Skeletal muscle cell (primary cell): Measurements from ENCODE around the gene SLC11A2.
A peak's percentile ranks its signal among the peaks of the same experiment; 100 is the strongest.

Experiments used
- DNase-seq: peaks from one replicate; pipeline ENCODE4 v3.0.0-alpha.2; 2010; ENCODE audit warnings: low read depth
- H3K4me3 ChIP-seq: 2 replicates; pipeline ENCODE4 v1.5.1; 2011; ENCODE audit warnings: low read depth, mild to moderate bottlenecking, control low read depth, low read length, moderate library complexity

SLC11A2 gene

DNA sequence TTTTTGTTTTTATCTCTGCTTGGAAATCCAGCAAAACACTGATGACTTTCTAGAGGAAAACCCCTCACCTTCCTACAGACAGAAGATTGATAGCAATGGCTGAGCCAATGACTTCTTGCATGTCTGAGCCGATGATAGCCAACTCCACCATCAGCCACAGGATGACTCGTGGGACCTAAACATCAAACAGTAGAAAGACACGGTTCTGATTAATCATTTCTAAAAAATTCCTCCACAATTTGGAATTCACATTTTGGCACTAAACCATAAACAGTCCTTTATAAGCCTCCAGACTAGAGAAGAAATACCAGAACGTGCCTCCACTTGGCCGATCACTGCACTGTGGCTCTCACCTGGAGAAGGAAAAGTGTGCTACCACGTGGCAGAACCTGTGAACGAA lies 25.9 kb downstream of the SLC11A2 start:
- no peak for DNase-seq

DNA sequence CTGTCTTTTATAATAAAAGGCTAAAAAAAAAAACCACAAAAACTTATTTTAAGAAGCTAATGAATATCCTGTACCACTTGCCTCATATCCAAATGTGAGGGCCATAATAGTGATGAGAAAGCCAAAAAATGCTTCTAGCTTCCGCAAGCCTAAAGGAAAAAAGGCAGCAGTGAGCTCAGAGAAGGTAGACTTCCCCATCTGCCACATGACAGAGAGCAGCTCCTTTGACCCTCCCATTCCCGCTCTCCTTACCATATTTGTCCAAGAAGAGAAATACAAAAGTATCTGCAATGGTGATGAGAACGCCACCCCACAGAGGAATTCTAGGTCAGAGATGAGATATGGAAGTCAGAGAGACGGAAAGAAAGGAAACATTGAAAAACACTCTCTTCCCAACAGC lies 27.1 kb downstream of the SLC11A2 start:
- no peak for DNase-seq
- no peak overlapping the region for H3K4me3 ChIP-seq

More for the DNA sequence above, 25.9 kb downstream of the SLC11A2 start:
- no peak overlapping the region for H3K4me3 ChIP-seq

DNA sequence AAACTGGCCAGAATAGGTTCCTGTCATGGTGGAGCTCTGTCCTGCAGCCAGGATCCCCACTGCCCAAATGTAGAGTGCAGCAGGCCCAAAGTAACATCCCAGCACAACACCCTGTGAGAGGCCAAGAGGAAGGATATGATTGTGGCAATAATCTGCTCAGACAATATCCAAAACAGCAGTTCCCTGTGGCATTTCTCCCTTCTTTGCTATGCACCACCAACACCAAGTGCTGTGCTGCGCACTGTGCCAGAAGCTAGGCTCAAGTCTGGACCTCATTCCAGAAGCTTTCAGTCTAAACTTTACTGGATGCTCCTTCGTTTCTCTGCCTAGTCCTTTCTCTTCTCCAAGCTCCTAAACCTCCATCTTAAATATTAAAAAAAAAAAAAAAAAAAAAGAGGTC lies 33.4 kb downstream of the SLC11A2 start:
- H3K4me3 ChIP-seq, result no peak overlapping the region
- no peak for DNase-seq

GRCh38 chr12:50991291-50991690 lies 34.9 kb downstream of the SLC11A2 start:
- H3K4me3 ChIP-seq, result no peak overlapping the region
- DNase-seq, result no peak

- no peak overlapping the region for H3K4me3 ChIP-seq
- DNase-seq, result no peak
Observed at GRCh38 chr12:50990791-50991190, 35.4 kb downstream of the SLC11A2 start.

- DNase-seq, result no peak
- H3K4me3 ChIP-seq, result no peak overlapping the region
Observed at GRCh38 chr12:50990147-50990727, 35.9 kb downstream of the SLC11A2 start.

DNA sequence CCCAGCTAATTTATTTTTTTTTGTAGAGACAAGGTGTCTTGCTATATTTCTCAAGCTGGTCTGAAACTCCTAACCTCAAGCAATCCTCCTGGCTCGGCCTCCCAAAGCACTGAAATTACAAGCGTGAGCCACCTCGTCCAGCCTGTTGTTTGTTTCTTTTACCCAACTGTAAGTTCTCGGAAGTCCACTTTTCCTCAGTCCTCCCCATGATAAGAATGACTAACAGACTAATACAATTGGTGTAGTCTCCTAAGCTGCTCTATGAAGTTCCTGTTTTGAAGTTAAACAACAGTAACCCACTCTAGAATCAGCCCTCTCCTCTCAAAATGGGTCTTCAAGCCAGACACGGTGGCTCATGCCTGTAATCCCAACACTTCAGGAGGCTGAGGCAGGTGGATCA lies 37.3 kb downstream of the SLC11A2 start:
- no peak for DNase-seq
- no peak overlapping the region for H3K4me3 ChIP-seq

DNA sequence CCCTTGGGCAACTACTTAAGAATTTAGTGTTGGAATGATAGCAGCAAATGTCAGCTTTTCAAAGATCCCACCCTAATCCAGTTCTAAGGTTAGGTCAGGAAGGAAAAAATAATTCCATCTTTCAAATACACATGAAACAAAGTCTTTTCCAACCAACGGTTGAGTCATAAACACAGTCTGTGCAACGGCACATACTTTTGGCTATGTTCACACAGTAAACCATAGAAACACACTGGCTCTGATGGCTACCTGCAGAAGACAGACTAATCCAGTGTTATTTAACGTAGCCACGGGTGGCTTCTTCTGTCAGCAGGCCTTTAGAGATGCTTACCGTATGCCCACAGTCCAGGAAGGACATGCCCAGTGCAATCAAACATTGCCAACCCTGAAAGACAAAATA lies 38.1 kb downstream of the SLC11A2 start:
- DNase-seq, result no peak
- no peak overlapping the region for H3K4me3 ChIP-seq

DNA sequence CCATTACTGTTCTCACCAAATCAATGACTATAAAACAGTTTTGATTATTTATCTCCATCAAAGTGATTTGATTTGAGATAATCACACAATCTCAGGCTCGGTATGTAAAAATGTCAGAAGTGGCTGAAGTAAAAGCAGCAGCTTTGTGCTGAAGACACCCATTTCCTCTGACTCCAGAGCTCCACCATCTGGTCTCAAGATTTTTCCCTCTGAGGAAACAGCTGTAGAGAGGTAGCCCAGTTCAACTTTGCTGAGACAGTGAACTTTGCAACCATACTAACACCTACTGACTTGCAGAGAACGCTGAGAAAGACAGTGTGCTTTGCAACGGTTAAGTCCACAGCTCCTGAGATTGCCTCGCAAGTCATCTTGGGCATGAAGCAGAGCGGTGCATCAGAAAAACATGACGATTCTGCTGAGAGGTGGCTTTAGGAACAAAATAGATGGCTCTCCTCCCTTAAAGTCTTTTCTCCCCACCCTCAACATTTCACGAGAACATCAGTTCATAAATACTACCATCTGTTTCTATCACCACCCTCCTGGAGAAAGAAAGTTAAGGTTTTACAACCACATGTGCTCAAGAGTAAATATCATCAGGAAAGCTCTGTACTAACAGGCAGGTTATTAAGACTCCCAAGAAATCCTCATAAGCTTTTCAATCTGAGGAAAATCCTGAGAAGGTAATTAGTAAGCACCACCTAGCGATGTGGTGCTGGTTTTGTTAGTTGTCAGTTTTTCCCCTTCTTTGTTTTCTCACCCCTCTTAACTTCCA lies 39.0 kb downstream of the SLC11A2 start:
- H3K4me3 ChIP-seq, result no peak overlapping the region
- DNase-seq, result peak; percentile 23

DNA sequence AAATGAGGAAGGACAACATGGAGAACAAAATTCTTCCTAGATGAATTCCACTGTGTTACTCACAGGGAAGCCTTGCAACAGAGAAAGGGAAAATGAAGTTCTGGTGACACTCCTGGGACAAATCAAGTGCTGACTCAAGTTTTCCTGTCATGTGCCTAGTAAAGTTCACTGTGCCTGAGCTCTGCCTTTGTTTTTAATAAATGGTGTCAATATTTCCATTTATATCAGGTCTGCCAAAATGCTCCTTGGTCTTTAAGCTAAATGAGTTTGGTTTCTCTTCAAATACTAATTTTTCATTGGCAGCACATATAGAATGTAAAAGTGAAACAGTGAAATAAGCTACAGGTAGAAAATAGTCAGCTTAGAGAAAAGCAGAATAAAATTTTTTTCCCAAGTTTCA lies 40.9 kb downstream of the SLC11A2 start:
- DNase-seq, result peak; percentile 57
- no peak overlapping the region for H3K4me3 ChIP-seq

- no peak for DNase-seq
- H3K4me3 ChIP-seq, result no peak overlapping the region
Observed at GRCh38 chr12:50984586-50985298, 41.4 kb downstream of the SLC11A2 start.

DNA sequence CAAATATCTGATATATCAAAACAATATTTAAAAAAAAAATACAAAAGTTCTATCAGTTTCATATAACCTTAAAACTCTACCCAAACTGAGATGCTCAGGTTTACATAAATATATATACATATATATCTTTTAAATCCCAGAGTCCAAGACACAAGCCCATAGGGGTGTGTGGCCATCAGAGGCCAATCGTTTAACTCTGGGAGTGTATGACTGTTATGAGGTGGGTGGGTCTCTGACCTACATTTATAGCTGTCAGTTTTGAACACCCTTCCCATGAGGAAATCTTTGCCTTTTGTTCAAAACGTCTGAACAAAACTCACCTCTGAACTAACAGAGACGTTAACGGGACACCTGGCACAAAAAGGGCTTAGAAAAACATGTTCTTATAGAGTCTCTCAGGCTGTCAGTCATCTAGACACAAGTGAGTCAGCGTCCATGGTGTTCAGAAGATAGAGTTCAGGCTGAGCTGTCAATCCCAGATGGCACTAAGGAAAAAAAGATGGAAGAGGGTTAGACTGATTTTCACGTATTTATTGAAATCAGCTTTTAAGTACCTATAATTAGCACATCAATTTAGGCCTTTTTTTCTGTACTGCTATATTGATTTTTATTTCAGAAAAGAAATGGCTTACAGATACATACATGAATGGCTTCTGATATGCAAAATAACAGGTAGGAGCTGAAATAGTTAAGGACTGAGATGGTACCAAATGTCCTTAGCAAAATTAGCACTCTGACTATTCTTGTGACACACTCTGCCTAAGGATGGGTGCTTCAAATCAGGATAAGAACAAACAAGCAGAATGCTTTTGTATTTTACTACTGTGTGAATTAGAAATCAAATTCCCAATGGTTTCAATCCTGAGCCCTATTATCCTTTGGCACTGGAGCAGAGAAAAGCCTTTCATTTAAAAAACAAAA lies 44.6 kb downstream of the SLC11A2 start:
- DNase-seq, result no peak

DNA sequence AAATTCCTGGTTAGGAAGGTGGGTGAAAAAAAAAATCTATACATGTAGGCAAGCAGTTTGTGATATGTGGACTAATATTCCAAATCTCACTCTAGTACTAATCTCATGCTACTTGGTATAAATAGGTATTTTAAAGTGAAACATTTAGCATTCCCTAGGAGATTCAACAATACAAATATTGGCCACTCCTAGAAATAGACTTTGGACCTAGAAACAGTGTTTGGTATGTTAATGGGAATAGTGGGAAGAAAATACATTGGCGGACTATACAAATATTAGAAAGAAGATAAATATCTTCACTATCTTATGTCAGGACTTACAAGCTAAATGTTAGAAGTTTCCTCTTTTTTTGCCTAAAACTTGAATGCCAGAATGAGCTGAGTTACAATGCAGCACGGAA lies 45.6 kb downstream of the SLC11A2 start:
- H3K4me3 ChIP-seq, result no peak overlapping the region

More for the DNA sequence above, 44.6 kb downstream of the SLC11A2 start:
- H3K4me3 ChIP-seq, result no peak overlapping the region

GRCh38 chr12:50979369-50980052 lies 46.7 kb downstream of the SLC11A2 start:
- no peak for DNase-seq
- H3K4me3 ChIP-seq, result no peak overlapping the region

More for the DNA sequence above, 45.6 kb downstream of the SLC11A2 start:
- DNase-seq, result no peak

GRCh38 chr12:50971946-50972345 lies 54.2 kb downstream of the SLC11A2 start:
- H3K4me3 ChIP-seq, result no peak overlapping the region
- DNase-seq, result no peak

DNA sequence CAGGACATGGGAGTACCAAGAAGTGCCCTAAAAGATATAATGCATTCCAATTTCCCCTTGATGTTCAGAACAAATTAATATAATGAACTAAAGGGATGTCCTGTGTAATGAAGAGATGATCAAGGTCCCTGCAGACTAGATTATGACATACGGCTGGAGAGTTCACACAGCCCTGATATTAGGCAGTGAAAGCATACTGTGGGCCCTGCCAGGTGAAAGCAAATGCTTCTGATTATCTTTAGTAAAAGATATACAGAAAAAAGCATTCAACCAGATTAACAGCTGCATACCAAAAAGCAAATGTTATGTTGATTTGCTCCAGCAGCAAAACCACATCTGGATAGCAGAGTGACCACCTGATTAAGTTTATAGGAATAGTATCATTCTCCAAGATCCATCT lies 61.8 kb downstream of the SLC11A2 start:
- DNase-seq, result no peak

GRCh38 chr12:50961708-50962107 lies 64.5 kb downstream of the SLC11A2 start:
- DNase-seq, result peak; percentile 11
- no peak overlapping the region for H3K4me3 ChIP-seq

More for the DNA sequence above, 61.8 kb downstream of the SLC11A2 start:
- no peak overlapping the region for H3K4me3 ChIP-seq

DNA sequence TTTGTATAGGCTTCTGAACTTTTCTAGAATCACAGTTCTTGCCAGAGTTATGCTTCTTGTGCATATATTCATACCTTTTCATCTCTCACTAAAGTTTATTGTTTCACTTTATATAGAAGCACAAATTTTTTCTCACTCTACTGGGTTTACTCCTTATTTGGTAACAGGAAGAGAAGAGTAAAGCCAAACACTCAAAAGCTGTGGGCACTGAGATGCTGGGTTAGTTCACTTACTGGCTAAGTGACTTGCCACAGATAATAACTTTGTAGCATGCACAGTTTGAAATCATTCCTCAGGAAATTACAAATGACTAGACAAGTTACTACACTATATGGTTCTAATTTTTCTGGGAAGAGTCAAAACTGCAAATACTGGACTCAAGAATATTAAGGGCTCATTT lies 66.1 kb downstream of the SLC11A2 start:
- DNase-seq, result no peak
- H3K4me3 ChIP-seq, result no peak overlapping the region

DNA sequence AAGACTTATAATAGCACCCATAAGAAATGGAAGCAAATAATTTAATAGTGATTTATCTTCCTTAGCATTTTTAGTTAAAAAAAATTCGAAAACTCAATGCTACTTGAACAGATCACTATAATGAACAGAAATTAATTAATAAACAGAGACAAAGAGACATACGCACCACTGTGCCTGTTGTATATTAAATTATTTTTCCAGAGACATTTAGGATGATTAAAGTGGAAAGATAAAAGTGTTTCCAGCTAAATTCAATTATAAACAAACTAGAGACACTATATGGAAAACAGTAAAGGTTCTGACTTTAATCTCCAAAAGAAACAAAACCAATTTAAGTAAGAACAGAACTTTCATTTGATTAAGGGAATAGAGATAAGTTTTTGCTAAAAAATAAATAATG lies 70.5 kb downstream of the SLC11A2 start:
- H3K4me3 ChIP-seq, result no peak overlapping the region
- no peak for DNase-seq
